Loucy (cell line): Measurements from ENCODE around the gene CNTNAP2.

Experiments
- CTCF ChIP-seq: fragments of 200-600 bp; sonication (generic); conservative IDR thresholded peaks from 2 replicates; pipeline ENCODE4 v1.5.1; 2014; ENCODE audit warnings: mild to moderate bottlenecking, antibody characterized with exemption, low read length
- EZH2phosphoT487 ChIP-seq: fragments of 200-600 bp; IDR thresholded peaks from 2 replicates; pipeline ENCODE4 v1.6.1; 2018; ENCODE audit warnings: antibody characterized with exemption, mild to moderate bottlenecking, moderate library complexity, borderline replicate concordance

- TF ChIP-seq CTCF (no peak), EZH2phosphoT487 (no peak)
Measured at GRCh38 chr7:146937836-146938235, 821.2 kb downstream of the CNTNAP2 start.
